Dermis microvascular lymphatic vessel endothelial cell (primary cell): ENCODE data around the gene BRMS1L. TPM values are rescaled to one million over a fixed set of nuclear protein-coding genes. Genes with fewer than 3 reads are reported as not detected.

Source experiments
- total RNA-seq: library from RNA; depleted of rRNA; stranded (reverse); fragments of >200 nt; gene quantifications from 2 replicates; pipeline ENCODE4 v1.2.1, GENCODE V29; 2014

BRMS1L gene
- total RNA-seq, 1 donor from 2014 or later: 3.2 TPM

Other genes with a start within 250 kb of the BRMS1L start
- 11.9 and 16.4 TPM in 2 replicates for gene RALGAPA1, start 17.0 kb upstream of the BRMS1L start, total RNA-seq